GM23338 (cell line): ENCODE results near the gene CBFA2T3. TPM values are rescaled to one million over a fixed set of nuclear protein-coding genes. Genes with fewer than 3 reads are reported as not detected.

ENCODE experiments used
- ATAC-seq: fragments of 200-7000 bp; cut with Tn5 transposase; 3 replicates; pipeline ENCODE4 v1.9.1; 2020
- DNase-seq: peaks from one replicate; pipeline ENCODE4 v3.0.0-alpha.2; 2015; ENCODE audit warnings: low spot score
- H2AFZ ChIP-seq: fragments of 200-600 bp; sonication (generic); 2 replicates; pipeline ENCODE4 v1.8.0; 2016; ENCODE audit warnings: antibody characterized with exemption, mild to moderate bottlenecking, moderate library complexity
- H3F3A ChIP-seq: fragments of 200-600 bp; sonication (generic); replicated peaks from 2 replicates; pipeline ENCODE4 v1.8.0; 2017; ENCODE audit warnings: antibody characterized with exemption, mixed run types, low read depth
- H3K27ac ChIP-seq: fragments of 200-600 bp; sonication (generic); 2 replicates; pipeline ENCODE4 v1.6.1; 2016; ENCODE audit warnings: low read depth
- H3K27me3 ChIP-seq: fragments of 200-600 bp; sonication (generic); 2 replicates; pipeline ENCODE4 v1.8.0; 2016; ENCODE audit warnings: mild to moderate bottlenecking, mixed run types, moderate library complexity; ENCODE audit not compliant: insufficient read depth
- H3K36me3 ChIP-seq: fragments of 200-600 bp; sonication (generic); 2 replicates; pipeline ENCODE4 v1.8.0; 2016; ENCODE audit warnings: mild to moderate bottlenecking; ENCODE audit not compliant: insufficient read depth
- H3K4me1 ChIP-seq: fragments of 200-600 bp; sonication (generic); 2 replicates; pipeline ENCODE4 v1.8.0; 2016; ENCODE audit warnings: mild to moderate bottlenecking, moderate library complexity; ENCODE audit not compliant: insufficient read depth
- H3K4me2 ChIP-seq: fragments of 200-600 bp; sonication (generic); 2 replicates; pipeline ENCODE4 v1.7.1; 2017; ENCODE audit warnings: mixed run types
- H3K4me3 ChIP-seq: fragments of 200-600 bp; sonication (generic); 2 replicates; pipeline ENCODE4 v1.6.1; 2016; ENCODE audit warnings: mixed run types
- H3K79me2 ChIP-seq: fragments of 200-600 bp; sonication (generic); replicated peaks from 2 replicates; pipeline ENCODE4 v1.8.0; 2017; ENCODE audit warnings: mild to moderate bottlenecking; ENCODE audit not compliant: insufficient read depth
- H3K9me2 ChIP-seq: fragments of 200-600 bp; sonication (generic); 2 replicates; pipeline ENCODE4 v1.8.0; 2017; ENCODE audit not compliant: insufficient read depth
- H4K20me1 ChIP-seq: fragments of 200-600 bp; sonication (generic); replicated peaks from 2 replicates; pipeline ENCODE4 v1.8.0; 2017; ENCODE audit warnings: mild to moderate bottlenecking; ENCODE audit not compliant: insufficient read depth
- H3K27ac Mint-ChIP-seq: 2 replicates; pipeline ENCODE4 v1.8.0; 2020; ENCODE audit warnings: inconsistent platforms, mild to moderate bottlenecking, moderate library complexity, mixed read lengths
- H3K27me3 Mint-ChIP-seq: 3 replicates; pipeline ENCODE4 v1.8.0; 2022; ENCODE audit warnings: low read depth, mild to moderate bottlenecking, moderate library complexity, mixed read lengths, inconsistent platforms; ENCODE audit not compliant: insufficient read depth, poor library complexity
- H3K36me3 Mint-ChIP-seq: 3 replicates; pipeline ENCODE4 v1.8.0; 2021; ENCODE audit warnings: low read depth, mild to moderate bottlenecking, inconsistent platforms, moderate library complexity, mixed read lengths
- H3K4me1 Mint-ChIP-seq: 3 replicates; pipeline ENCODE4 v1.8.0; 2020; ENCODE audit warnings: mild to moderate bottlenecking, inconsistent platforms, mixed read lengths
- H3K4me3 Mint-ChIP-seq: 3 replicates; pipeline ENCODE4 v1.8.0; 2021; ENCODE audit warnings: moderate library complexity, mild to moderate bottlenecking, inconsistent platforms, mixed read lengths
- H3K9me3 Mint-ChIP-seq: 3 replicates; pipeline ENCODE4 v1.8.0; 2020; ENCODE audit warnings: moderate library complexity, mild to moderate bottlenecking, inconsistent platforms, mixed read lengths
- CREB1 ChIP-seq: fragments of 250-450 bp; sonication (Bioruptor Pico); IDR thresholded peaks from 2 replicates; pipeline ENCODE4 v1.5.0; 2020; ENCODE audit warnings: low read depth, mild to moderate bottlenecking, moderate library complexity
- EZH2 ChIP-seq: fragments of 200-600 bp; sonication (generic); IDR thresholded peaks from one replicate; pipeline ENCODE4 v1.8.0; 2017; ENCODE audit warnings: antibody characterized with exemption, mild to moderate bottlenecking, low read depth; ENCODE audit not compliant: unreplicated experiment
- EZH2phosphoT487 ChIP-seq: fragments of 200-600 bp; sonication (generic); IDR thresholded peaks from one replicate; pipeline ENCODE4 v1.8.1; 2018; ENCODE audit warnings: antibody characterized with exemption; ENCODE audit not compliant: unreplicated experiment
- JUNB ChIP-seq: IDR thresholded peaks from one replicate; pipeline ENCODE4 v1.6.1; 2016; ENCODE audit warnings: antibody characterized with exemption; ENCODE audit not compliant: unreplicated experiment
- NANOG ChIP-seq: IDR thresholded peaks from 2 replicates; pipeline ENCODE4 v1.6.1; 2016; ENCODE audit warnings: antibody characterized with exemption, borderline replicate concordance
- POLR2AphosphoS5 ChIP-seq: IDR thresholded peaks from 2 replicates; pipeline ENCODE4 v1.6.1; 2016; ENCODE audit warnings: antibody characterized with exemption, low read depth
- STAT1 ChIP-seq: IDR thresholded peaks from one replicate; pipeline ENCODE4 v1.6.1; 2016; ENCODE audit warnings: antibody characterized with exemption; ENCODE audit not compliant: unreplicated experiment
- ZNF114 ChIP-seq: fragments of 250-450 bp; sonication (Bioruptor Pico); IDR thresholded peaks from 2 replicates; pipeline ENCODE4 v1.5.0; 2020; ENCODE audit warnings: mild to moderate bottlenecking, moderate library complexity
- ZNF331 ChIP-seq: fragments of 250-450 bp; sonication (Bioruptor Pico); IDR thresholded peaks from 2 replicates; pipeline ENCODE4 v1.5.0; 2020; ENCODE audit warnings: low read depth, mild to moderate bottlenecking, moderate library complexity
- polyA plus RNA-seq: library from polyadenylated mRNA; unstranded; fragments of >200 nt; fragmentation: Nextera tagmentation; extraction: Ambion mirVana; gene quantifications from 2 replicates; pipeline ENCODE4 v1.2.1, GENCODE V29; 2016
- total RNA-seq: library from RNA; depleted of rRNA; stranded (reverse); fragments of >200 nt; shearing (Covaris generic); gene quantifications from 2 replicates; pipeline ENCODE4 v1.2.3, GENCODE V29; 2014
- TF ChIP-seq, protein P1 (sequence below): IDR thresholded peaks from 2 replicates; pipeline ENCODE4 v1.6.1; 2016; ENCODE audit warnings: antibody characterized with exemption
- TF ChIP-seq, protein P2 (sequence below): fragments of 250-450 bp; sonication (Bioruptor Pico); IDR thresholded peaks from 2 replicates; pipeline ENCODE4 v1.5.0; 2020; ENCODE audit warnings: mild to moderate bottlenecking, moderate library complexity
- TF ChIP-seq, protein P3 (sequence below), 2 experiments: fragments of 200-600 bp in 1 of 2; sonication (generic) in 1 of 2; conservative IDR thresholded peaks; 2 replicates each; pipeline versions ENCODE4 v1.5.1 to v1.6.1; 2016 to 2017; ENCODE audit warnings: antibody characterized with exemption in 2 of 2, low read depth in 2 of 2, mild to moderate bottlenecking in 2 of 2, moderate library complexity in 1 of 2
- TF ChIP-seq, protein P4 (sequence below): IDR thresholded peaks from one replicate; pipeline ENCODE4 v1.6.1; 2018; ENCODE audit warnings: antibody characterized with exemption; ENCODE audit not compliant: unreplicated experiment

Gene CBFA2T3
- total and polyA plus RNA-seq, 2 experiments from 2014 or later = 0.87 to 1.5 TPM

DNA sequence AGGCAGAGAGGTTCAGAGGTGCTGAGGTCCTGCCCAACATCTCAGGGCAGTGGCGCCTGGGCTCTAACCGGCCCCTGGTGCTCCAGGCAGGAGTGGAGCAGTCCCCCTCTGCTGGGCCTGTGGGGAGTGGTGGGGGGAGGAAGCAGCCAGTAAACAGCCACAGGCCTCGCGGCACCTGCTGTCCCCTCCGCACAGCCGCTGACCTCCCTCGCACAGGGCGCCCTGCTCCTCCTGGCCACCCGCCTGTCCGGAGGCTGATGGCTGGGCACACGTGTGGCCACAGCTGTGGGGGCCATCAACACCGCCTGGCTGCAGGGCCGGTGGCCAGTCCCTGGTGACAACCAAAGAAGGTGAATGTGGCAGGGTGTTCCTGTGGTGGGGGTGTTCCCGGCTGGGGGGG lies 73.7 kb downstream of the CBFA2T3 start:
- Histone ChIP-seq H2AFZ (no peak overlapping the region), H3F3A (no peaks in the 10 kb centered on the region), H3K9me2 (no peaks in the 10 kb centered on the region), H3K36me3 (no peaks in the 10 kb centered on the region), H3K27ac (no peak overlapping the region), H3K4me2 (no peak overlapping the region), H3K4me1 (no peaks in the 10 kb centered on the region), H4K20me1 (no peaks in the 10 kb centered on the region), H3K4me3 (no peak overlapping the region), H3K27me3 (no peaks in the 10 kb centered on the region), H3K79me2 (no peaks in the 10 kb centered on the region)
- H3K36me3 Mint-ChIP-seq = no peaks in the 10 kb centered on the region
- peaks cover 9% of the 10 kb centered on the region; the same call in 2 of the 3 replicates for H3K4me1 Mint-ChIP-seq
- no peaks in the 10 kb centered on the region for H3K9me3 Mint-ChIP-seq
- H3K27me3 Mint-ChIP-seq = peaks cover 5% of the 10 kb centered on the region
- H3K27ac Mint-ChIP-seq = peak overlapping the region; percentile 31; the same call in 1 of the 2 replicates
- no peak for DNase-seq
- TF ChIP-seq, protein P1, sequence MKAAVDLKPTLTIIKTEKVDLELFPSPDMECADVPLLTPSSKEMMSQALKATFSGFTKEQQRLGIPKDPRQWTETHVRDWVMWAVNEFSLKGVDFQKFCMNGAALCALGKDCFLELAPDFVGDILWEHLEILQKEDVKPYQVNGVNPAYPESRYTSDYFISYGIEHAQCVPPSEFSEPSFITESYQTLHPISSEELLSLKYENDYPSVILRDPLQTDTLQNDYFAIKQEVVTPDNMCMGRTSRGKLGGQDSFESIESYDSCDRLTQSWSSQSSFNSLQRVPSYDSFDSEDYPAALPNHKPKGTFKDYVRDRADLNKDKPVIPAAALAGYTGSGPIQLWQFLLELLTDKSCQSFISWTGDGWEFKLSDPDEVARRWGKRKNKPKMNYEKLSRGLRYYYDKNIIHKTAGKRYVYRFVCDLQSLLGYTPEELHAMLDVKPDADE = no peak
- no peak for TF ChIP-seq CREB1 (CRISPR knock-in tag)
- TF ChIP-seq, protein P2, sequence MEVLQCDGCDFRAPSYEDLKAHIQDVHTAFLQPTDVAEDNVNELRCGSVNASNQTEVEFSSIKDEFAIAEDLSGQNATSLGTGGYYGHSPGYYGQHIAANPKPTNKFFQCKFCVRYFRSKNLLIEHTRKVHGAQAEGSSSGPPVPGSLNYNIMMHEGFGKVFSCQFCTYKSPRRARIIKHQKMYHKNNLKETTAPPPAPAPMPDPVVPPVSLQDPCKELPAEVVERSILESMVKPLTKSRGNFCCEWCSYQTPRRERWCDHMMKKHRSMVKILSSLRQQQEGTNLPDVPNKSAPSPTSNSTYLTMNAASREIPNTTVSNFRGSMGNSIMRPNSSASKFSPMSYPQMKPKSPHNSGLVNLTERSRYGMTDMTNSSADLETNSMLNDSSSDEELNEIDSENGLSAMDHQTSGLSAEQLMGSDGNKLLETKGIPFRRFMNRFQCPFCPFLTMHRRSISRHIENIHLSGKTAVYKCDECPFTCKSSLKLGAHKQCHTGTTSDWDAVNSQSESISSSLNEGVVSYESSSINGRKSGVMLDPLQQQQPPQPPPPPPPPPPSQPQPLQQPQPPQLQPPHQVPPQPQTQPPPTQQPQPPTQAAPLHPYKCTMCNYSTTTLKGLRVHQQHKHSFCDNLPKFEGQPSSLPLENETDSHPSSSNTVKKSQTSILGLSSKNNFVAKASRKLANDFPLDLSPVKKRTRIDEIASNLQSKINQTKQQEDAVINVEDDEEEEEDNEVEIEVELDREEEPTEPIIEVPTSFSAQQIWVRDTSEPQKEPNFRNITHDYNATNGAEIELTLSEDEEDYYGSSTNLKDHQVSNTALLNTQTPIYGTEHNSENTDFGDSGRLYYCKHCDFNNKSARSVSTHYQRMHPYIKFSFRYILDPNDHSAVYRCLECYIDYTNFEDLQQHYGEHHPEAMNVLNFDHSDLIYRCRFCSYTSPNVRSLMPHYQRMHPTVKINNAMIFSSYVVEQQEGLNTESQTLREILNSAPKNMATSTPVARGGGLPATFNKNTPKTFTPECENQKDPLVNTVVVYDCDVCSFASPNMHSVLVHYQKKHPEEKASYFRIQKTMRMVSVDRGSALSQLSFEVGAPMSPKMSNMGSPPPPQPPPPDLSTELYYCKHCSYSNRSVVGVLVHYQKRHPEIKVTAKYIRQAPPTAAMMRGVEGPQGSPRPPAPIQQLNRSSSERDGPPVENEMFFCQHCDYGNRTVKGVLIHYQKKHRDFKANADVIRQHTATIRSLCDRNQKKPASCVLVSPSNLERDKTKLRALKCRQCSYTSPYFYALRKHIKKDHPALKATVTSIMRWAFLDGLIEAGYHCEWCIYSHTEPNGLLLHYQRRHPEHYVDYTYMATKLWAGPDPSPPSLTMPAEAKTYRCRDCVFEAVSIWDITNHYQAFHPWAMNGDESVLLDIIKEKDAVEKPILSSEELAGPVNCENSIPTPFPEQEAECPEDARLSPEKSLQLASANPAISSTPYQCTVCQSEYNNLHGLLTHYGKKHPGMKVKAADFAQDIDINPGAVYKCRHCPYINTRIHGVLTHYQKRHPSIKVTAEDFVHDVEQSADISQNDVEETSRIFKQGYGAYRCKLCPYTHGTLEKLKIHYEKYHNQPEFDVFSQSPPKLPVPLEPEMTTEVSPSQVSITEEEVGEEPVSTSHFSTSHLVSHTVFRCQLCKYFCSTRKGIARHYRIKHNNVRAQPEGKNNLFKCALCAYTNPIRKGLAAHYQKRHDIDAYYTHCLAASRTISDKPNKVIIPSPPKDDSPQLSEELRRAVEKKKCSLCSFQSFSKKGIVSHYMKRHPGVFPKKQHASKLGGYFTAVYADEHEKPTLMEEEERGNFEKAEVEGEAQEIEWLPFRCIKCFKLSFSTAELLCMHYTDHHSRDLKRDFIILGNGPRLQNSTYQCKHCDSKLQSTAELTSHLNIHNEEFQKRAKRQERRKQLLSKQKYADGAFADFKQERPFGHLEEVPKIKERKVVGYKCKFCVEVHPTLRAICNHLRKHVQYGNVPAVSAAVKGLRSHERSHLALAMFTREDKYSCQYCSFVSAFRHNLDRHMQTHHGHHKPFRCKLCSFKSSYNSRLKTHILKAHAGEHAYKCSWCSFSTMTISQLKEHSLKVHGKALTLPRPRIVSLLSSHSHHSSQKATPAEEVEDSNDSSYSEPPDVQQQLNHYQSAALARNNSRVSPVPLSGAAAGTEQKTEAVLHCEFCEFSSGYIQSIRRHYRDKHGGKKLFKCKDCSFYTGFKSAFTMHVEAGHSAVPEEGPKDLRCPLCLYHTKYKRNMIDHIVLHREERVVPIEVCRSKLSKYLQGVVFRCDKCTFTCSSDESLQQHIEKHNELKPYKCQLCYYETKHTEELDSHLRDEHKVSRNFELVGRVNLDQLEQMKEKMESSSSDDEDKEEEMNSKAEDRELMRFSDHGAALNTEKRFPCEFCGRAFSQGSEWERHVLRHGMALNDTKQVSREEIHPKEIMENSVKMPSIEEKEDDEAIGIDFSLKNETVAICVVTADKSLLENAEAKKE (CRISPR knock-in tag) = no peak
- no peak for TF ChIP-seq EZH2
- TF ChIP-seq EZH2phosphoT487 = no peak
- no peak for TF ChIP-seq POLR2AphosphoS5
- no peak for TF ChIP-seq STAT1
- no peak for TF ChIP-seq ZNF331
- no peak for TF ChIP-seq NANOG
- no peak for TF ChIP-seq JUNB
- TF ChIP-seq, protein P3, sequence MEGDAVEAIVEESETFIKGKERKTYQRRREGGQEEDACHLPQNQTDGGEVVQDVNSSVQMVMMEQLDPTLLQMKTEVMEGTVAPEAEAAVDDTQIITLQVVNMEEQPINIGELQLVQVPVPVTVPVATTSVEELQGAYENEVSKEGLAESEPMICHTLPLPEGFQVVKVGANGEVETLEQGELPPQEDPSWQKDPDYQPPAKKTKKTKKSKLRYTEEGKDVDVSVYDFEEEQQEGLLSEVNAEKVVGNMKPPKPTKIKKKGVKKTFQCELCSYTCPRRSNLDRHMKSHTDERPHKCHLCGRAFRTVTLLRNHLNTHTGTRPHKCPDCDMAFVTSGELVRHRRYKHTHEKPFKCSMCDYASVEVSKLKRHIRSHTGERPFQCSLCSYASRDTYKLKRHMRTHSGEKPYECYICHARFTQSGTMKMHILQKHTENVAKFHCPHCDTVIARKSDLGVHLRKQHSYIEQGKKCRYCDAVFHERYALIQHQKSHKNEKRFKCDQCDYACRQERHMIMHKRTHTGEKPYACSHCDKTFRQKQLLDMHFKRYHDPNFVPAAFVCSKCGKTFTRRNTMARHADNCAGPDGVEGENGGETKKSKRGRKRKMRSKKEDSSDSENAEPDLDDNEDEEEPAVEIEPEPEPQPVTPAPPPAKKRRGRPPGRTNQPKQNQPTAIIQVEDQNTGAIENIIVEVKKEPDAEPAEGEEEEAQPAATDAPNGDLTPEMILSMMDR (conservative IDR thresholded peaks at IDR 0.05; ENCODE audit: low read depth in 2 of 2) = no peak
- TF ChIP-seq, protein P4, sequence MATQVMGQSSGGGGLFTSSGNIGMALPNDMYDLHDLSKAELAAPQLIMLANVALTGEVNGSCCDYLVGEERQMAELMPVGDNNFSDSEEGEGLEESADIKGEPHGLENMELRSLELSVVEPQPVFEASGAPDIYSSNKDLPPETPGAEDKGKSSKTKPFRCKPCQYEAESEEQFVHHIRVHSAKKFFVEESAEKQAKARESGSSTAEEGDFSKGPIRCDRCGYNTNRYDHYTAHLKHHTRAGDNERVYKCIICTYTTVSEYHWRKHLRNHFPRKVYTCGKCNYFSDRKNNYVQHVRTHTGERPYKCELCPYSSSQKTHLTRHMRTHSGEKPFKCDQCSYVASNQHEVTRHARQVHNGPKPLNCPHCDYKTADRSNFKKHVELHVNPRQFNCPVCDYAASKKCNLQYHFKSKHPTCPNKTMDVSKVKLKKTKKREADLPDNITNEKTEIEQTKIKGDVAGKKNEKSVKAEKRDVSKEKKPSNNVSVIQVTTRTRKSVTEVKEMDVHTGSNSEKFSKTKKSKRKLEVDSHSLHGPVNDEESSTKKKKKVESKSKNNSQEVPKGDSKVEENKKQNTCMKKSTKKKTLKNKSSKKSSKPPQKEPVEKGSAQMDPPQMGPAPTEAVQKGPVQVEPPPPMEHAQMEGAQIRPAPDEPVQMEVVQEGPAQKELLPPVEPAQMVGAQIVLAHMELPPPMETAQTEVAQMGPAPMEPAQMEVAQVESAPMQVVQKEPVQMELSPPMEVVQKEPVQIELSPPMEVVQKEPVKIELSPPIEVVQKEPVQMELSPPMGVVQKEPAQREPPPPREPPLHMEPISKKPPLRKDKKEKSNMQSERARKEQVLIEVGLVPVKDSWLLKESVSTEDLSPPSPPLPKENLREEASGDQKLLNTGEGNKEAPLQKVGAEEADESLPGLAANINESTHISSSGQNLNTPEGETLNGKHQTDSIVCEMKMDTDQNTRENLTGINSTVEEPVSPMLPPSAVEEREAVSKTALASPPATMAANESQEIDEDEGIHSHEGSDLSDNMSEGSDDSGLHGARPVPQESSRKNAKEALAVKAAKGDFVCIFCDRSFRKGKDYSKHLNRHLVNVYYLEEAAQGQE = no peak
- TF ChIP-seq ZNF114 (CRISPR knock-in tag) = no peak
- ATAC-seq = no peak
- no peak overlapping the region for H3K4me3 Mint-ChIP-seq
